ENCODE measurements around the gene SNX7.
A peak's percentile ranks its signal among the peaks of the same experiment; 100 is the strongest.

SNX7 gene

GRCh38 chr1:98794196-98794886 is 132.8 kb downstream of the SNX7 start:
- TF ChIP-seq ZFP3 (CRISPR knock-in tag; IDR thresholded peaks at IDR 0.05) = no peak
- TF ChIP-seq ZNF565 (CRISPR knock-in tag; conservative IDR thresholded peaks at IDR 0.05; ENCODE audit: low read depth) = no peak
- TF ChIP-seq SNAI2 (CRISPR knock-in tag; IDR thresholded peaks at IDR 0.05) = no peak
- no peak for TF ChIP-seq CREB5 (CRISPR knock-in tag; IDR thresholded peaks at IDR 0.05; ENCODE audit: low read depth)
- no peak for TF ChIP-seq PPARA (CRISPR knock-in tag; IDR thresholded peaks at IDR 0.05; ENCODE audit: borderline replicate concordance)
- no peak for TF ChIP-seq RARB (CRISPR knock-in tag; IDR thresholded peaks at IDR 0.05)
- peak; percentile 47; the same call in 1 of the 2 replicates for TF ChIP-seq TSHZ2 (CRISPR knock-in tag; IDR thresholded peaks at IDR 0.05)
- no peak for TF ChIP-seq PATZ1 (CRISPR knock-in tag; IDR thresholded peaks at IDR 0.05; ENCODE audit: borderline replicate concordance)
- TF ChIP-seq ZNF8 (CRISPR knock-in tag; IDR thresholded peaks at IDR 0.05) = no peak
- TF ChIP-seq CSRNP3 (CRISPR knock-in tag; IDR thresholded peaks at IDR 0.05) = no peak
- TF ChIP-seq POU6F1 (CRISPR knock-in tag; IDR thresholded peaks at IDR 0.05; ENCODE audit: borderline replicate concordance, low read depth) = no peak
- peak; percentile 55; the same call in 1 of the 2 replicates for TF ChIP-seq TCF4 (CRISPR knock-in tag; IDR thresholded peaks at IDR 0.05; ENCODE audit: borderline replicate concordance)
- ATAC-seq = peak; percentile 98

- TF ChIP-seq PATZ1 (CRISPR knock-in tag; IDR thresholded peaks at IDR 0.05; ENCODE audit: borderline replicate concordance) (no peak), PPARA (CRISPR knock-in tag; IDR thresholded peaks at IDR 0.05; ENCODE audit: borderline replicate concordance) (no peak), CSDC2 (CRISPR knock-in tag; IDR thresholded peaks at IDR 0.05) (no peak), ZC3H10 (CRISPR knock-in tag; IDR thresholded peaks at IDR 0.05) (no peak), OSR1 (CRISPR knock-in tag; IDR thresholded peaks at IDR 0.05) (no peak), TOX (CRISPR knock-in tag; IDR thresholded peaks at IDR 0.05; ENCODE audit: borderline replicate concordance) (no peak), ARNTL (CRISPR knock-in tag; IDR thresholded peaks at IDR 0.05; ENCODE audit: borderline replicate concordance, low read depth) (no peak), BACH2 (CRISPR knock-in tag; IDR thresholded peaks at IDR 0.05; ENCODE audit: borderline replicate concordance) (no peak), ZNF70 (CRISPR knock-in tag; IDR thresholded peaks at IDR 0.05) (no peak), ZFP30 (CRISPR knock-in tag; IDR thresholded peaks at IDR 0.05) (no peak), POU6F1 (CRISPR knock-in tag; IDR thresholded peaks at IDR 0.05; ENCODE audit: borderline replicate concordance, low read depth) (no peak)
- ATAC-seq = no peak
Observed at GRCh38 chr1:98796049-98796448, 134.5 kb downstream of the SNX7 start.
